NCI-H345 (cell line): ENCODE results near the gene HOOK1.

Experiments used
- DNase-seq: peaks from one replicate; lab custom pipeline; 2025; lab: John Stamatoyannopoulos, UW

The HOOK1 gene

DNA sequence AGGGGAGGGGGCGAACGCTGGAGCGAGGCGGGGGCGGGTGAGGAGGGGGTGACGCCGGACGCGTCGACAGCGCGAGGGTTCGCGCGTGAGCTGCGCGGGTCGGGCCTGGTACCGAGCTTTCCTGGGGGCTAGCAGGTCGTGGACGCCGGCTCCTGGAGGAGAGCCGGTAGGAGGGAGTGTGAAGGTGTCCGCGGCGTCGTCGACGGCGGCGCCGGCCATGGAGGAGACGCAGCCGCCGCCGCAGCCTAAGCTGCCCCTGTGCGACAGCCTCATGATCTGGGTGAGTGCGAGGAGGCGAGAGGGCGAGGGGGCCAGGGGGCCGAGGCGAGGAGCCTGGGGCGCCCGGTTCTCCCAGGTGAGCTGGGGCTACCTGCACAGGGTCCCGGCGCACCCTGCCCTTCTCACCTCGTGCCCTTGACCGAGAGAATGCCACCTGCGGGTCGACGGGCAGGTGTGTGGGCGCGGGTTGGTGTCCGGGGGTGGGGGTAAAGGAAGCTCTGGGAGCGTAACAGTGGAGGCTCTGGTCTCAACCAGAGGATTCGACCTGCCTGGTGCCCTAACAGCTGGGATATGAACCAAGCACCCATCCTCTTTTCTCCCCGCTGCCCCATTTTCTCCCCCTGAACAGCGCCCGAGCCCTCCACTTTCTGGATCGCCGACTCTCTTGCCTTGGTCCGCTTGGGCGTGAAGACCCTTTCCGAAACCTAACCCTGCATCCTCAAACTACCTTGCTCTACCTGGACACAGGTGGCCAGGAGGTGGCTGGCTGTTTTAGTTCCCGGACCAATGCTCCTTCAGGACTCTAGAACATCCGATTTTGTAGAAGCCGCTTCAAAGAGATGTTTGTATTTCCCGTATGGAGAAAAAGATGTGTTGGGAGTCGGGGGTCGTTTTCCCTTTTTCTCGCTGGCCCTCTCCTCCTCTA lies at the start of gene HOOK1:
Gene HOOK1 (plus strand): TSS at position 49 of the 925 bp plus-strand sequence. CDS start 169 bp downstream, at position 218.
- peak; percentile 41 for DNase-seq

DNA sequence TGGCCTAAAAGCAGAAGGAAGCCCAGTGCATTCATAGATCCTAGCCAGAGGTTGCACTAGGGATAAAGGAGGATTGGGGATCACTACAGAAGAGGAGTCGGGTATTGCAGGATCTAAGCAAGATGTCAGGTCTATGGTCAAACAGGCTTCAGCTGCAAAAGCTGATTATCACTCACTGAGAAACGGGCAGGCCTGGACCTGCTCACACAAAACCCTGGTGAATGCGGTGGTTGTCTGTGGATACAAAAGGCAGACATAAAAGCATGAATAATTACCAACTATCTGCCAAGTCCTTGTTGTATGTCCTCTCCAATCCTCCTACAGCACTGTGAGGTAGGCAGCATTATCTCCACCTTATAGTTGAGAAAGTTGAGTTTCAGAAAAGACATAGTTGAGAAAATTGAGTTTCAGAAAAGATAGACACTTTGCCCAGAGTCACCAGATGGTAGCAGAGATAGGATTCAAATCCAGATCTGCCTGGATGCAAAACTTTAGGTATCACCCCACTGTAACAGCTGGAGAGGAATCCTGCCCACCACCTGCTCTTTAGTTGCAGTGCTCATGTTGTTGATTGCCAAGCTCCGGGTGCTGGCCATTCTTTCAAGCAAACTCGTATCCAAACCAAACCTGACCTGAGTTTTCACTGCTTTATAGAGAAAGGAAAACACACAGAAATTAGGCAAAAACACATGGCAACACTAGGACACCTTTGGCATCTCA lies 49.6 kb upstream of the HOOK1 start:
- peak; percentile 94 for DNase-seq

DNA sequence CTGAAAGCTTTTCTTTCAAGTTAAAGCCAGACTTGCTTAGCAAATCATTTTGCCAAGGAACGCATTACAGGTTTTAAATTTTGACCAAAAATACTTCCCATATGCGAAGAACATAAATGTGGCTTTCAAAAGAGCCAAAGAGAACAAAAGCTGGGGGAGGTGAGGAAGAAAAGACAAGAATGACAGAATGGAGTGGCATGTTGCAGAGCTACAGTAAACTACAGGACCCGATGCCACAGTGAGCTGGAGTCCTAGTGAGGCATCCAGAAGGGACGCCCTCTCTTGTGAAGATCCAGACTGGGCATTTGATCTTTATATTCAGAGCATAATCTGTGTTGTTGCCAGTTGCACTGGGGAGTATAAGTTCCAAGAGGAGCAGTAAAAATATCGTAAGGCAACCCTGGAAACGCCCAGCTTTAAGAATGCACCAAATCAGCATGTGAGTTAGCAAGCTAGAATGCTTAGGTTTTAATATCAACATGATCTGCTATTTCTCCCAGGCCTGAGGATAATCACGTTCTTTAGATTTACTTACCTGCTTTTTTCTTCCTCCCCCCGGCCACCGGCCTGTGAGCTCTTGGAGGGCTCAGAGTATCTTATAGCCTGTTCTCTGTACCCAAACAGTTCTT lies 48.4 kb upstream of the HOOK1 start:
- no peak for DNase-seq

DNA sequence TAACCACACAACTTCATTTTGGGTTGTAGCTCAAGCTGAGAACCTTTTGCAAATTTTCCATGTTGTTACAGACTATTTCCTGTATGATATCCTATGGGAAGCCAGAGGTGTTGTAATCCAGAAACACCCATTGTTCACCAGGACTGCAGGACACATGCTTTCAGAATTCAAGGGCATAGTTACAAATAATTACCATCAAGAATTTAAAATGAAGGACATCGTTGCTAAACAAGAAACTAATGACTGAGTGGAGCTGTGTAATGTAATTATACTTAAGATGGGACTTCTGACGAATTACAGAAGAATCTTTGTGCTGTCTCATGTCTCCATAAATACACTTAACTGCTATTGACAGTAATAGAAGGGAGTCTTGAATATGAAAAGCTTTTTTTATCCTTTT lies 47.6 kb upstream of the HOOK1 start:
- peak; percentile 20 for DNase-seq

DNA sequence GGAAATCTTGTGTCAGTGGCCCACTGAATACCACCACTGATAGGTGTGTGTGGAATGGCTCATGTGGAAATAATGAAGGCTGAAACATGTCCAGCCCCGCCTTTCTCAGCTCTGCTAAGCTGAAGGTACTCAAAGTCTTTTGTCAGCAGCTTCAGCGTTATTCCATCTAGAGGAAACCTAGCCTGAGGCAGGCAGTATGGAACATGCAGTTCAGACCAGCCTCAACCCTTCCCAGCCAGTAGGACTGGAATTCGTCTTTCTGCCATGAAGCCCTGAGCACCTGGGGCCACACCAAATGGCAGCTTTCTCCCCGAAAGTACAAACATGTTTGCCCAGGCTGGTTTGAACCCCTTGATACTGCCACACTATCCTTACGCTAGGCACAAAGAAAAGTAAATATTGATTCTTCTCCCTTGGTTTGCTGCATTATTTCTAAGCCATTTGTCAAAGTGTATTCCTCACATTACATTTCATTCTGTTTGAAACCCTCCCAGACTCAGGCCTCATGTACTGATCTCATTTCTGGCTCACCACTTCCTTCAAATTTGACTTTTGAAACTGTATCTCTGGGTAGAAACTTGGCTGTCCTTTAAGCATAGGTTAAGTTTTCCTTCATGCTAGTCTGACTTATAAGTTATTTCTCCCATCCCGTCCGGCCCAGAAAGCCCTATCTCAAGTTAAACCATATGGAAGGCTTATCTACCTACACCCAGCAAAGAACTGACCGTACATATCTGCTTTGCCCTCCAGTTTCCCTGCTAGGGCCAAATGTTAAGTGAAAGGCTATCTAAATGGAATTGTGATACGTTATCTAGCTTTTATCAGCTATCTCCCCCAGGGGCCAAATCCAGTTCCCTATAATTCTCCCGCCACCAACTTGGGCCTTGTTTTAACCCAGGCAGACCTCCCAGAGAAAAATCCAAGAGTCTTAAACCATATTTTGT lies 45.7 kb upstream of the HOOK1 start:
- DNase-seq, result peak; percentile 93

DNA sequence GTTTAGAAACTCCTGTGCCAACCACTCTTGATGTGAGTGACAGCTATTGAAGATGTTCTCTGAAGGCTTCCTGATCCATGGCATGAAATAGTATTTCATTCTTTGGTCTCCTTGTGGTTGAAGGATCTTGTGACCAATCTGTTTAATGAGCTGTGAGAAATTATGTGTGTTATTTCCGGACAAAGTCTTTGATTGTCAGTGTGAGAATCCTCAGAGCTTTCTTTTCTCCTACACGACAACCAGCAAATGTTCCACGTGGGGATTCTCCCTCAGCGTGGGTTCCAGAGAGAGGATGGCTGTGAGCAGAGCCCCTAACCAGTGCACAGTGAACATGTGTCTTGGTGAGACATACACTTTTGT lies 45.0 kb upstream of the HOOK1 start:
- DNase-seq, result no peak

DNA sequence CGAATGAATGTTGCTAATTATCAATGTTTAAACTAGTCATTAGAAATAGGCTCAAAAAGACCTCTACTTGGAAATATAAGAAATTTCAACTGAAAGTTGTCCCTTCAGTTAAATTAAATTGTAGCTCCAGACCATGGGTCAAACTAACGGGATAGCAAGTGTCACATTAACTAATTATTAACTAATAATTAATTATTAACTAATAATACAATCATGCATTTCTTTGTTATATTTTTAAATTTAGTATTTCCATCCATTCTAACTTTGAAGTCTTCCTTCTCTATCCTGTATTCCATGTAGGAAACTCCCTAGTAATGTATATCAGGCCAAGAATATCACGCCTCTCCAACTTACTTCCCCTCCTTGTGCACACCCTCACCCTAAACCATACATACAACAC lies 43.4 kb upstream of the HOOK1 start:
- no peak for DNase-seq

DNA sequence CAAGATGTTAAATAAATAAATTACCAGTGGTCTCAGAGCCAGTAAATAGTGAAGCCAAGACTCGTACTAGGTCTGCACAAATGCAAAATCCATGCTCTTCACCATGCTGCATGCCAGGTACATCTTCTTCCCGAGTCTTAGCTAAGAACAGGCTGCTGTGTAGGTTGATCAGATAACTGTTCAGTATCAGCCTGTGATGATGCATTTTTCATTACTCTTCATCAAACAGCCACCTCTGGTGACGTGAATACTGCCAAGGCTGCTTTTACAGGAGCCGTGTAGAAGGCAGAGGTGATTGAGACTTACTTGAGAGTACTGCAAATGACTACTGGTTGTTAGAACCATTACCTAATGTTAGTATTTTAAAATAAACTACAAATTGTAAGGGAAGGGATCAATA lies 39.3 kb upstream of the HOOK1 start:
- DNase-seq, result no peak

DNA sequence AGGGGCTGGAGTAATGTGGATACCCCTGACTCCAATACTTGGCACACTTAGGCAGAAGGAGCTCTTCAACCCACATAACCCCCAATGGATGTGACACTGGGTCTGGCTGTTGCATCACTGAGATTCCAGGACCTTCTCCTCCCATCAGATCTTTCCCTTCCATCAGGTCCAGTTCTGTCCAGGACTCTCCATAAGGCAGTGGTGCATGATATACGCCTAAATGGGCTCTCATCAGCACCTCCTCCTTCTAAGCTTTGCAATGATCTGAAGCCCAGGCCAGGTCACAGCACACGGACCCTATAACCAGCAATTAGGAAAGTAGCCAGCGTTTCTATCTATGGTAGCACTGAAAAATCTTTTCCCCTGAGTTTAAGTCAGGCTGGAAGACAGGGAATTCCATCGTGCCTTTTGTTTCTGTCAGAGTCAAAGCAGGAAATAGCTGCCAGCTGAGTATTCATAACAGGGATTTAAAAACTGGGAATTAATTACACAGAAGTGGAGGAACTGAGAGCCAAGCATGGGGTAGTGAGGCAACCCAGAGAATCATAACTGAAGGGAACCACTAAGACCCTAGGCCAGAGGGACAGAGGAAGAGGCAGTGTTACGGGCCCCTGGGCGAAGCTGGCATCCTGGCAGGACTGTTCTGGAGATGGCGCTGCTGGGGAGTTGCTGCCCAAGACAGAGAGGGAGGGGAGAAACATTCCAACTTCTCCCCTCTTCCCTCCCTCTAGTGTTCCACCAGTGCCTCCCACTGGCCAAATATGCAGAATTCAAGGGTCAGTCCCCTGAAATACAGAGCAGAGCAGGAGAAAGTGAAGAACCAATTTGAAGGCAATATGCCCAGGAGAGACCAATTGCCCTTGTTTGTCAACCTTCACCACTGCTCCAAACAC lies 37.5 kb upstream of the HOOK1 start:
- DNase-seq, result no peak

DNA sequence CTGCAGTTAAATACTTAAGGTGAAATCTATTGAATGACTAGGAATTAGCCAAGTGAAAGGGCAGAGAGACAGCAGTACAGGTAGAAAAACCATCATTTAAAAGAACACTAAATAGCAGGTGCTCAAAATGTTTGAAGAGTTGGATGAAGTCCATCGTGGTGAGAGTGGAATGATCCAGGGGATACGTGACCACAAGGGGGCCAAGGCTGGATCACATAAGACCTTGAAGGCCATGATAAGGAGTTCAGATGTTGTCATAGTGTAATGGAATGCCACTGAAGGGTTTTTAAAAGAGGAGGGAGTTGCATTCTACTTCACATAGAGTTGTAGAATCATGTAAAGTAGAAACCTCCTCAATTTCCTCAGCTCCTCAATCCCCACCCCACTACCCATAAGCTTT lies 34.8 kb upstream of the HOOK1 start:
- DNase-seq, result no peak

DNA sequence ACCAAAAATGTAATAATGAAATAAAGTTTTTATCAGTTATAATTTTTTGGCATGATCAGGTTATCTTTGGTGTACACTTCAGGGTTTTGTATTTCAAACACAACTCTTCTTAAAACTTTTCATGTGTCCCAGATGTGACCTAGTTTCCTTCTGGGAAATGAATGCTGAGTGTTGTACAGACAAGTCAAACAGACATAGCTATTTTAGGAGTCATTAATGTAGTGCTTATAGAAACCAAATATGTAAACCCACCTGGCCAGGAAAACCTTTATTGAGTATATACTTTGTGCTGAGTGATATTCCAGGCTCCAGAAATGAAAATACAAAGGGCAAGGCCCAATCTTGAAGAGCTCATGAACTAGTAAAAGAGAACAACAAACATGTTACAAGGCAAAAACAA lies 25.9 kb upstream of the HOOK1 start:
- DNase-seq, result no peak

DNA sequence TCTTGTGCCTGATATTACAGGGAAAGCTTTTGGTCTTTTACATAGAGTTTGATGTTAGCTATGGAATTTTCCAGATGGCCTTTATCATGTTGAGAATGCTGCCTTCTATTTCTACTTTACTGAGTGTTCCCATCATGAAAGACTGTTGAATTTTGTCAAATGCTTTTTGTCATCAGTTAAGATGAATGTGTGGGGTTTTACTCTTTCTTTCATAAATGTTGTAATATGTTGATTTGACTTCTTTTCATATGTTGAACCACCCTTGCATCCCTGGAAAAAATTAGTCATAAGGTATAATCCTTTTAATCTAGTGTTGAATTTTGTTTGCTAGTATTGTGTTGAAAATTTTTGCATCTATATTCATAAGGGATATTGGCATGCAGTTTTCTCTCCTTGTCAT lies 16.1 kb upstream of the HOOK1 start:
- no peak for DNase-seq

DNA sequence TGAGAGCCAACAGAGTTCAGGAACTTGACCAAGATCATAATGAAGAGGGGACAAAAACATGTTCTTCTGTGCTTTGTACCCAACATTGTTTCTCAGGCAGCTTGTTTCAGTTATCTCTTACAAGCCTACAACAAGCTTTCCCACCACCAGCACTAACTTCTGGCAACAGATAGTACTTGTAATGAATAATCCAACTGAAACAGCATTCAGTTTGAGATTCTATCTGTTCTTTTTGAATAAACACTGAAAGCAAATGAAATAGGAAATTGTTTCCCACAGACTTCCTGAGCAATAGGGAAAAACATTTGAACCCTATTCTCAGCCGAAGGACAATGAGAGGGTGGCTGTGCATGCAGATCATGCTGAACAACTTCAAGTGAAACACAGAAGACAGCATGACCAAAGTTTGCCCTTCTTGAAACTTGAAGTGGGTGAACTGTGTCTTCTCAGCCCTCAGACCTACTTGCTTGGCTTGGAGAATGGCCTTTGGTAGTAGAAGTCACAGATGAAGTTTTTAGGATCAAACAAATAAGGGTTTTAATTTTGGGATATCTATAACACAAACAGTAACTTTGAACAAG lies 11.2 kb upstream of the HOOK1 start:
- DNase-seq, result no peak

DNA sequence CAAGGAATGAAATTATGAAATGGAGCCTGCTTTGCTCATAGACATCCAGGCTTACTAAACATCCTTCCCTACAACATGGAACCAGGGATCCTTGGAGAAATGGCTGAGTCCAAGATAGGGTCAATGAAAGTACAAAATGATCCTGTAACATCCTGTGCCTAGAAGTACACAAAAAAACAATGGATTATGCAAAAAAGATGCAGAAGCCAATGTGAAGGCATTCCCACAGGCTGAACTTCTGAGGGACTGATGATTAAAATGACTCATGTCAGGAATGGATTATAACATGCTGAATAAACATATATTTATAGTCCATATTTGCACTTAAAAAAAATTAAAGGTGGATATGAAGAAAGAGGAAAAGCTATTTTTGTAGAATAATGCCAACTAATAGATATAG lies 10.4 kb upstream of the HOOK1 start:
- no peak for DNase-seq

DNA sequence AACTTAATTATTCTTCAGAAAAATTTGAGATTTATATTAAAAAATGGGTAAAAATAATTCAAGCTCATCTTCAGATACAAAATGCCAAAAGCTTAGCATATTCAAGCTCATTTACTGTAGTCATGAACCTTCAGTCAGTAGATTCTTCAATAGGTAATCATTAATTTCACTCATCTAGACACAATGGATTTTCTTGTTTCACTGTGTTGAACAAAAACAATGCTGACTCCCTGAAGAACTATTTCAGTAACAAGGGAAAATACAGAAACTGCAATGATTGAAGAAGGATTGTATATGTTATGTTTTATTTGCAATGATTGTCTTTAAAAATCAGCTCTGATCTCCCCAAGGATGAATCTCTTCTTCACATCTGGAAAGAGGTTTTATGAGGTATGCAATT lies 9.2 kb upstream of the HOOK1 start:
- DNase-seq, result no peak

DNA sequence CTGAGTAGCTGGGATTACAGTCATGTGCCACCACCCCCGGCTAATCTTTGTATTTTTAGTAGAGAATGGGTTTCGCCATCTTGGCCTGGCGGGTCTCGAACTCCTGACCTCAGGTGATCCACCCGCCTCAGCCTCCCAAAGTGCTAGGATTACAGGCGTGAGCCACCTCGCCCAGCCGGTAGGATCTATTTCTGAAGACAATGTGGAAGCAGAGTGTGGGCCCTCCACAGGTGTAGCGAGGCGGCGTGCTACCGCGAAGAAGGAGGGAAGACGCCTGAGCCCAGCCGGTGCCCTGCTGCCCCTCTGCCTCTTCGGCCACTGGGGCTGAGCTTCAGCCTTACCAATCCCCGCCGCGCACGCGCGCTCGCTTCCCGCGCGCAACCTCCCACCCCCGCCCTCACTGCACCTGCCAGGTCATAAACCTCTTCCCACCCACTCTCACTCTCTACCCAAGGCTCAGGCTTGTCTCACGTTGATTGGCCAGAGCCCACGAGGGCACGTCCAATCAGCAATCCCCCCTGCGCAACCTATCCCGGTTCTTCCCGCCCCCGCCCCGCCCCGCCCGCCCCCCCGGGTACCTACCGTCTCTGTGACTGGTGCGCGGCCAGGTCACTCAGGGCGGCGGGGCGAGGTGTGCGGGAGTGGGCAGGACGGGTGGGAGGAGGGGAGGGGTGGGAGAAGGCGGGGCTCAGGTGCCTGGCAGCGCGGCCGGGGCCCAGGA lies 409 bp upstream of the HOOK1 start:
- peak; percentile 99 for DNase-seq

DNA sequence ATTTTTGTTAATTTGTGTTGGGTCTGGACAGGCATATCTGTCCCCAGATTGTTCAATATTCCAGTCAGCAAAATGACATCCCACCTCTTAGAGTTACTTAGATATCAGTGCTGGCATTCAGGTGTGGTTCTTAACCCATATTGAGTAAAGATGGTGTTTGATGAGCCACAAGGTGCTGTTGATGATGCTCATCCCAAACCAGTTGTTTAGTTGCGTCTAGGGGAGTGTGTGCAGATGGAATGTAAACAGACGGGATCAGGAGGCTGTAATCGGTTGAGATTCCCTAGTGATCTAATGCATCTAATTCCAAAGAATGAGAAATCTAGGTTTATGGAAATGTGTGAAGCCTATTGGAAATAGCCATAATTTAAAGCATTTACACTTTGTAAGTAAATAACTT lies 1.1 kb downstream of the HOOK1 start:
- DNase-seq, result peak; percentile 32

DNA sequence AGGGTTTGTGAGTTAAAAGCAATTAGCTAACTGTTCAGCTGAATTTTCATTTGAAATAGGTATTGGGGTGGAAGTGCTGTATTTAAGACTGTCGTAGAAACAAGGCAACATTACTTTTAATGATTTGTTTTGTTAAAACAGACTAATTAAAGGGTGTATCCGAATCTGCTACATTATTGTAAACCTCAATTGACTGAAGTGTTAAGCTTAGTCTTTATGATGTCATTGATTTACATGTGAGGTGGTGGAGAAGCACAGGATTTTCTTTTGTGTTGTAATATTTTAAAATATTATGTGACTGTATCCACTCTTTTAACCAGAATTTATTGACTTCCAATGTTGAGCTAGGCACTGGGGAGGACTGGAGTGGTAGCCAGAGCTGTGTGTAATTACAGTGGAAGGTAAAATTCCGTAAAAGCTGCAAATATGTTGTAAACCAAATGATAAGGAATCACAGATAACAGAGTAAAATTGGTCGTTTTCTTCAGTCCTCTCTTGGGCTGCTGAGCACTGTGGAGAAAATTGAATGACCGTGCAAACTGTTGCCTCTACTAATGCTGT lies 1.6 kb downstream of the HOOK1 start:
- no peak for DNase-seq
